HL-60/S4 (cell line): Measurements from ENCODE around the gene UGGT1.

Experiments
- in situ Hi-C: fragments of 300-500 bp; cut with MboI; formaldehyde crosslinking; loops from 2 replicates; pipeline ENCODE4 v1.14.3; 2022; ENCODE audit warnings: low sequenced_read_pairs

Gene UGGT1

DNA sequence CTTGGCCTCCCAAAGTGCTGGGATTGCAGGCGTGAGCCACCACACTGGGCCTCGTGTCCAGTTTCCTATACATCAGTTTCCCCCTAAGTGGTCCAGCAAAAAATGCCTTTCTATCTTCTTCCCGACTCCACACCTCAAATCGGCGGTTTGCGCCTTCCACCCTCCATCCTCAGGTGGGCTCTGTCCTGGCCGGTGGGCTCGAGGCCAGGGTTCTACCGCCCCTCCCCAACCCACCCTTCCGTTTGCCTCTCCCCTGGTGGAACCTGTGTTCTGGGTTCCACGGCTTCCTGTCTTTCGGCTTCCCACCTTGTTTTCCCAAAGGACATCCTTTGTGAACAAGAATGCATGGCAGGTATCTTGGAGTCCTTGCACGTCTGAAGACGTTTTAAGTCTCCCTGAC is 123.3 kb downstream of the UGGT1 start:
- in situ Hi-C loops: no loop called here

DNA sequence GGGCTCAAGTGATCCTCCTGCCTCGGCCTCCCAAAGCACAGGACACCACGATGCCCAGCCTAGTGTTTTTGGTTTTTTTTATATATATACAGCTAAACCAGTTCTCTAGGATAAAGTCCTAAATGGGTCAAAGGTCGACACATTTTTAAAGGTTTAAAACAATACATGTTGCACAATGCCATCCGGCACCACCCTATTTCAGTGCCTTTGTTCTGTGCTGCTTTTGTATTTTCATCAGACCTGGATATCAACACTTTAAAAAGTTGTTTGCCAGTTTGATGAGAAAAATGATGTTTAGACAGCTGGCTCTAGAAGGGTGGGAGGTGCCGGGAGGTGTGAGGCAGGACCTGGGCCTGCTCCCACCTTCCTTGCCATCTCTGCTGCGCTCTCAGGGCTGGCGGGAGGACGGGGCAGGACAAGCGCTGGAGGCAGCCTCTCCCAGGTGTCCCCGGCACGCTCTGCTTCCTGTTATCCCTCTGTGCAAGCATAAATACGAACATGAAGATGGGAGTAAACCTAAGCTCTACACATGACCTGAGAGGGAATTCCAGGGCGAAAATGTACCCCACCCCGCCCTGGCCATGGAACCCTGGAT is 124.0 kb downstream of the UGGT1 start:
- in situ Hi-C loops: no loop called here

DNA sequence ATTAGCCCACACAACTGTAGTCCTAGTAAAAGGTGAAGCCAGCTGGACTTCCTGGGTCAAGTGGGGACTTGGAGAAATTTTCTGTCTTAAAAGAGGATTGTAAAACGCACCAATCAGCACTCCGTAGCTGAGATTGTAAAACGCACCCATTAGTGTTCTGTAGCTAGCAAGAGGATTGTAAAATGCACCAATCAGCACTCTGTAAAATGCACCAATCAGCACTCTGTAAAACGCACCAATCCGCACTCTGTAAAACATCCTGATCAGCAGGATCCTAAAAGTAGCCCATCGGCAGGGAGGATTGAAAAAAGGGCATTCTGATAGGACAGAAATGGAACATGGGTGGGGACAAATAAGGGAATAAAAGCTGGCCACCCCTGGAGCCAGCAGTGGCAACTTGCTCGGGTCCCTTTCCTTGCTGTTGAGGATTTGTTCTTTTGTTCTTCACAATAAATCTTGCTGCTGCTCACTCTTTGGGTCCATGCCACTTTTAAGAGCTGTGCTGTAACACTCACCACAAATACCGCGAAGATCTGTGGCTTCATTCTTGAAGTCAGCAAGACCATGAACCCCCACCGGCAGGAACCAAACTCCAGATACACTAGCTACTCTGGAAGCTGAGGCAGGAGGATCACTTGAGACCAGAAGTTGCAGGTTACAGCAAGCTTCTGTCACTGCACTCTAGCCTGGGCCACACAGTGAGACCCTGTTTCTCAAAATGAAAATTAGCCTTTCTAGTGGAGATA is 125.1 kb downstream of the UGGT1 start:
- in situ Hi-C loops: no loop called here

DNA sequence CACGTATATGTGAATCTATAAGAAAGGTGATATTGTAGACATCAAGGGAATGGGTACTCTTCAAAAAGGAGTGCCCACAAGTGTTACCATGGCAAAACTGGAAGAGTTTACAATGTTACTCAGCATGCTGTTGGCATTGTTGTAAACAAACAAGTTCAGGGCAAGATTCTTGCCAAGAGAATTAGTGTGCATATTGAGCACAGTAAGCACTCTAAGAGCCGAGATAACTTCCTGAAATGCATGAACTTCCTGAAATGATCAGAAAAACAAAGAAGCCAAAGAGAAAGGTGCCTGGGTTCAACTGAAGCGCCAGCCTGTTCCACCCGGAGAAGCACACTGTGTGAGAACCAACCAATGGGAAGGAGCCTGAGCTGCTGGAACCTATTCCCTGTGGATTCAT is 126.7 kb downstream of the UGGT1 start:
- in situ Hi-C loops: no loop called here

DNA sequence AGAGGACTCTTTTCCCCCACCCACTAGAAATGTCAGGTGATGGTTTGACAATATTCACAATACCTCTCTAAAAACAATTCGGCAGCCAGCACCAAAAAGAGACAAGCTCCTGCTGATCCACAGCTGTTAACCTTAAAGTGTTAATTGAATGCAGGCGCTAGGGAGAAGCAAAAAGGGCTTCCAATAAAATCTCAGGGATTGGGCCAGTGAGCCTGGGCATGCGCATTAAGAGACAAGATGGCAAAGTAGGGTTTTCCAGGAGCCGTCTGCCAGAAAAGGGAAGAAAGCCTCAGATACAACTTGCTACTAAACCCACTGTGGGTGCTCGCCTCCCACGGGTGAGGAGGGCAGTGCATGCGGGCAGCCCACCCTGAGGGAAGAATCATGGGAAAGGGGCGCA is 128.9 kb downstream of the UGGT1 start:
- in situ Hi-C loops: no loop called here

DNA sequence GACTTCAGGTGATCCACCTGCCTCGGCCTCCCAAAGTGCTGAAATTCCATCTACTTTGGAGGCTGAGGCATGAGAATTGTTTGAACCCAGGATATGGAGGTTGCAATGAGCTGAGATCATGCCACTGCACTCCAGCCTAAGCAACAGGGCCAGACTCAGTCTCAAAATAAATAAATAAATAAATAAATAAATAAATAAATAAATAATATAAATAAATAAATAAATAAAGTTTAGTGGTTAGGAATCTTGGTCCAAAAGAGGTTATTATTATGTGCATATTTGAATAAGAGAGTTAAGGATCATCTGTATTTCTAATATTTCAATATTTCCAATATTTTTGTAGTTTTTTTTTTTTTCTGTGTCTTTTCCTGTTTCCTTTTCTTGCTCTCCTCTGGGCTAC is 136.9 kb downstream of the UGGT1 start:
- in situ Hi-C loops: no loop called here

DNA sequence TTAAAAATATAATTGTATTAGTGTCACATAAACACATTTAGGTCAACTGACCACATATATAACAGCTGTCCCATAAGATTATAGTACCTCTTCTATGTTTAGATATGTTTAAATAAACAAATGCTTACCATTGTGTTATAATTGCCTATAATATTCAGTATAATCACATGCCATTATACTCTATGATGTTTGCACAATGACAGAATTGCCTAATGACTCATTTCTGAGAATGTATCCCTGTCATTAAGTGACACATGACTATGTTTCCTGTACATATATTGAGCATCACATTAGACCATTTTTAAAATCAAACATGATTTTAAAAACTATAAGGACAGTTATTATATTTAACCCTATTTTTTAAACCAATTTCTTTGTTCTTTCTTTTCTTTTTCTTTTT is 137.9 kb downstream of the UGGT1 start:
- in situ Hi-C loops: no loop called here

DNA sequence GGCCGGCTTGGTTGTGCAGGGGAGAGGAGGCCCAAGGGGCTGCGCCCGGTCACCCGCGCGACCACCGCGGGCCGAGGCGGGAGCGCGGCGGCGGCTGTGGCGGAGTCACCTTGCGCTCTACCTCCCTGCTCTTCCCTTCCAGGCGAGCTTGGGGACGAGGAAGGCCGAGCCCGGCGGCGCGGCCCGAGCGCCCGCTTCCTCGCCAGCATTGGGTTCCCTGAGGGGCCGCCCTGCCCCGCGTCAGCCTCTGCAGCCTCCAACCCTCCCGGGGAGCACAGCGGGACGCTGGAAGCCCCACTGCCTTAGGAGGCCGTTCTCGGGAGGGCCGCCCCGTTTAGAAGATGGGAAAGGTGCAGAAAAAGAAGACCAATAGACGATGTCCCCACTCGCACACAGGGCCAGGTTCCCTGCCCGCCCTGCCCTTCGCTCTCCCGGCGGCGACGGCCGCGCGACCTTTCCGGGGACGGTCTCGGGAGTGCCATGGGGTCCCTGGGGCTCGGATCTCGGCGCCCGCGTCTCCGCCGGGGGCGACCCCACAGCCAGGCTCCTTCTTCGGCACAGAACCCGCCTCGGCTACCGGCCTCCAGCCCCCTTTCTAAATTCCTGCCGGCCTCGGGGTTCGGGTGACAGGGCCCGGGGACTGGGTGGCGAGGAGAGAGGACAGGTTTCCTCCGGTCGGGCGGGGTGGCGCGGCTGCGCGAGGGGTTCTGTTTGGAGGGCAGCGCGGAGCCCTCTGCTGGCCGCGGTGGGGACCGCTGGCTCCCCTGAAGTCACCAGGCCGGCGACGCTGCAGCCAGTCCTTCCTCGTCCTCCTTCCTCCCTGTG is 142.2 kb downstream of the UGGT1 start:
- in situ Hi-C loops: no loop called here

DNA sequence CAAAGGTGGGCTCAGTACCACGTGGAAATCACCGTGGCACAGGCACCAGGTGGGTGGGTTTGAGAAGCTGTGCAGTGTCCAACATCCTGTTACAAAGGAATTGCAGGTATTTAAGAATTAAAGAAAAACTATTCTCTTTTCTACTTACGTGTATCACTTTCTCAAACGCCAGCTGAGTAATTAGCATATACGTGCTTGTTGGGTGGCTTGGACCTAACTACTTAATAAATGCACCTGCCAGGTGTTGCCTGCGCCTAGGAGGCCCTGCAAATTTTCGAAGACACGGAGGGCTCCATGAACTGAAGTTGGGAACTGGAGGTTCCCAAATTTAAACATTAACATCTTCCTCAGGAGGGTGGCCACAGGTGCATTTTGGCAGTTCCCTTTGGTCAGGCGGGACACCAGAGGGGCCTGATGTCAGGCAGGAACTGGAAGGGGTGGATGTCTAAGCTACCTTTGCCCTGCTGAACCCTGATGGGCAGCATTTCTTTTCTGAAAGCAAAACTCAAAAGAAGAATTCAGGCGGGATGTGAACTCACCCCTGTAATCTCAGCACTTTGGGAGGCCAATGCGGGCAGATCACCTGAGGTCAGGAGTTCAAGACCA is 142.9 kb downstream of the UGGT1 start:
- in situ Hi-C loops: no loop called here

DNA sequence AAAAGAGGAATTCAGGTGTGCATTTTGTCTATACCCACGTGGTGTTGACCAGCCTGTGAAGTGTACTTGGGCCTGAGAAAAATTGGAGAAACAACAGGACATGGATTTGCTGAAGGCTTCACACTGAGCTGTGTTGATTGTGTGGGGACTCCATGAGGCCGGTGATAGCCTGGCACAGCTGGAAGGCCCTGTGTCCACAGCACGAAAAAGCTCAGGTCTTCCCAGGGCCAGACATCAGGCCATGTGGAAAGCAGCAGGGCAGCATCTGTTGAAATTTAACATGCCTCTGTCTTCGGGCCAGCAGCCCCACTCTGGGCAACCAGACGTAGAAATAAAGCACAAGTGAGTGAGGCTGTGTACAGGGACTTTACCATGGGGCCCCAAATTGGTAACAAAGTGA is 143.6 kb downstream of the UGGT1 start:
- in situ Hi-C loops: no loop called here

DNA sequence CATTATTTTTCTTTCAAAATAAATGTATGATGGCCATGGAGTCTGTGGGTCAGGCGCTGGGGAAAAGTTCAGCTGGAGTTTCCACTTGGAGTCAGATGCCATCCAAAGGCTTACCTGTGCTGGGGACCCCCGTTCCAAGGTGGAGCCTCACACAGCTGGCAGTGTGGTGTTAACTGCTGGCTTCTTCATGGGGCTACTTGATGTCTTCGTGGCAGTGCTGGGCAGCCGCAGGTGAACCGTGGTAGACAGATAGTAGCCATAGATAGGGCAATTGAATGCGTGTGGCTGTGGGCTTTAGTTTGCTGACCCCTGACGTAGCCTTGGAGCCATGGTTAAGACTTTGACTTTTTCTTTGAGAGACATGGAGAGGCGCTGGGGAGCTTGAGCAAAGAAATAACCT is 144.6 kb downstream of the UGGT1 start:
- in situ Hi-C loops: no loop called here

DNA sequence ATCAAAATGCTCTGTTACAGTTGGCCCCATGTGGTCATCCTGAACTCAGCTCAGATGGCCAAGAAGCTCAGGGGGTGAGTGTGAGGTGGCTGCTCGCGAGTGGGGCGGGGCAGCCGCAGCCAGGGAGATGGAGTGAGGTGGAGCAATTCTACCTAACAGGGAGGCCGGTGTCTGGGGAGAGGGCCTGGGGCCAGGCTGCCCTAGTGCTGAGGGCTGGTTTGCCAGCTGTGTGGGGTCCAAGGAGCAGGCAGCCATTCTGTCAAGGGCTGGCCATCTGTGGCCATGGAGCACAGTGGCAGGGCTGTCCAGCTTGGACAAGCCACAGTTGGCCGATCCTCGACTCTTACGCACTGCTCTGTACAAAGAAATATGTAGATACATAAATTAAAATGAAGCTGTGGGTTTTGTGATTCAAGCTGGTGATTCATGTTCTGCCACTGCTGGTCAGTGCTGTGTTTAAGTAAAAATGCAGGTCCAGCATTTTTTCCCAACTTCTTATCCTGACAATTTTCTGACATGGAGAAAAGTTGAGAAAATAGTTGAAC is 145.6 kb downstream of the UGGT1 start:
- in situ Hi-C loops: no loop called here

DNA sequence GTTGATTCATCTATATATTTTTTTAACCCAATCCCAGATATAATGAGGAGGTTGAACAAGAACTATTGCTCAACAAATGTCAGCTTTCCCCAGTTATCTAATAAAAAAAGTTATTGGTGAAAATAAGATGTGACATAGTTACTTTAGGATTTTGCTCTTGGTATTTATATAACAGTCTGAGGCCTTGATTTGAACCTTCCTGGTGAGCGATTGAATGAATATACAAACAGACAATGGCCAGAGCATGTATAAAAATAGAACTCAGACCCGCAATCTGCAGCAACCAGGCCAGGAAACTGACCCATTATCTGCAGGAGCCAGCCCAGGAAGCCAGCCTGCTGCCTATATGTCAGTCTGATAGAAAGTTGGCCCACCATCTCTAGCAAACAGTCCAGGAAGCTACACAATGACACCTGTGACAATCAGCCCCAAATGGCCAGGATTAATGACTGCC is 146.1 kb downstream of the UGGT1 start:
- in situ Hi-C loops: no loop called here

DNA sequence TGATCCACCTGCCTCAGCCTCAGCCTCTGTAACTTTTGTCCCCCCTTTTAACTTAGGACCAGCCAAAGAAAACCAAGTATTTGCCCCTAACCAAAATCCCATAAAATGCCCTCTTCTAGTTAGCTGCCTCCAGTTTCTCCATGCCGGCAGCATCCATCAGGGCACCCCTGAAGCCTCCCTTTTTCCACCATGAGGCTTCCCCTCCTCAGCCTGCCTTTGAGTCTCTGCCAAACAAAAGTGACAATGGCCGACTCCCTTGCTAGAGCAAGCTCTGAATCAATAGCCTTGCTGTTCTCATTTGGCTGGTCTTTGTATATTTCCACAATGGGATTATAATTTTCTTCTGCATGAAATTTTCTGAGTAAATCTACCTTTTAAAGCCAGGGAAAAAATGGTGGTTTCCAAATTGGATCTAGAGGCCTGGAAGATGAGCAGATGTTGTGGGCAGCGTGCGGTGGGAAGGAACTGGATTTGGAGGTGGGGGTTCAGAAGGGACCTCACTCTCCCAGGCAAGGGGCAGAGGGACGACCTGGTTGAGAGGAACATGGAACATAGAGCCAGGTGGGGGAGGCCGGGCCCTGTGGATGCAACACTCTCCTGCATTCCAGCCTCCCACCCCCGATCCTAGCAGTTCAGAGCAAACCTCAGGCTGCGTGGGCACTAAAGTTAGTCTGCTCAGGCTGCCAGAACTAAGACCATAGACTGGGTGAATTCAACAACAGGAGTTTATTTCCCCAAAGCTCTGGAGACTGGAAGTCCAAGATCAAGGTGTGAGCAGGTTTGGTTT is 147.1 kb downstream of the UGGT1 start:
- in situ Hi-C loops: no loop called here

DNA sequence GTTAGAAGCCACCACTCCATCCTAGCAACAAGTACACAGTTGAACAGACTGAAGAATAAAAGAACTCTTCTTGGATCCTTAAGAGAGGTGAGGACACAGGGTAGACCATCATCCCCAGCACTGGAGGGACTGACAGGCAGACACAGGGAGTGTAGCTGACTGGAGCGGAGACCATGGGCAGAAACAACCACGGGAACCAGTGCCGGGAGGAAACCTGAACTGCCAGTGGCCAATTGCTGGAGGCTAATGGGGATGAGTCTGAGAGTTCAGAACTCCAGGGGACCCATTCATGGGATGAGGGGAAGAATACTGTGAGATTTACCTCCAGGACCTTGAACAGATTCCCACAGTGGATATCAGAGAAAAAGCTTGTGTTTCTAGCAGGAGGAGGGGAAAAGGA is 150.9 kb downstream of the UGGT1 start:
- in situ Hi-C loops: no loop called here
